Bronchial epithelial cell (primary cell): ENCODE data around the gene TNFSF10. TPM values are rescaled to one million over a fixed set of nuclear protein-coding genes. Genes with fewer than 3 reads are reported as not detected.

Source experiments
- DNase-seq: peaks from one replicate; pipeline ENCODE4 v3.0.0-alpha.2; 2010; ENCODE audit warnings: low read depth
- FAIRE-seq: peaks from 2 replicates; lab custom pipeline; 2011; peaks lifted over from hg19 to GRCh38; lab: Jason Lieb, UNC
- H3K27me3 ChIP-seq: 2 replicates; pipeline ENCODE4 v1.5.1; 2011; ENCODE audit warnings: low read length; ENCODE audit not compliant: control insufficient read depth, insufficient read depth
- H3K36me3 ChIP-seq: 2 replicates; pipeline ENCODE4 v1.5.1; 2011; ENCODE audit warnings: low read length; ENCODE audit not compliant: control insufficient read depth, insufficient read depth
- H3K4me3 ChIP-seq: 2 replicates; pipeline ENCODE4 v1.5.1; 2011; ENCODE audit warnings: mild to moderate bottlenecking, low read depth, low read length, control low read depth
- CTCF ChIP-seq: IDR thresholded peaks from 2 replicates; pipeline ENCODE4 v1.5.1; 2011; ENCODE audit warnings: mild to moderate bottlenecking, moderate library complexity, low read length, control low read depth, inconsistent platforms; ENCODE audit not compliant: insufficient read depth, severe bottlenecking
- total RNA-seq: library from RNA; depleted of rRNA; stranded (reverse); fragments of >200 nt; gene quantifications from 2 replicates; pipeline ENCODE4 v1.2.1, GENCODE V29; 2014

TNFSF10 gene
- total RNA-seq, 1 donor from 2014 or later = 15.5 TPM

- no peaks in the 10 kb centered on the region for H3K36me3 ChIP-seq
- H3K4me3 ChIP-seq = no peak overlapping the region
- no peak for FAIRE-seq
- no peaks in the 10 kb centered on the region for H3K27me3 ChIP-seq
- no peak for TF ChIP-seq CTCF
- no peak for DNase-seq
Measured at GRCh38 chr3:172478116-172478515, 45.1 kb downstream of the TNFSF10 start.

DNA sequence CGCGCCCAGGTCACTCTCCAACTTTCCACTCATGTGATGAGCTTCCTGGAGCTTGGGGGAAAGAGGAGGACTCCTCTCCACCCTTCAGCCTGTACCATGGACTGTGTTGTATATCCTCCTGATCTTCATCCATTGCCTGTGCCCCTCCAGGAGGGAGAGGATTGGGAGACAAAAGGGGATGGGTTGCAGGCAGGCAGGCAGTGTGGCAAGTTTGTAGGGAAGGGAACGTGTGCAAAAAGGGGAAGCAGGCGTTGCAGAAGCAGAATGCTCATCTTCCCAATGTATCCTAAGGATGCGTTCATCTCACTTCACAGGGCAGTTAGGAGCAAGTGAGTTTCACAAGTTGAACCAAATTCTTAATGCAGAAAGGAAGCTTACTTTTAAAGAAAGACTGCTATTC, 46.9 kb downstream of the TNFSF10 start:
- FAIRE-seq (no peak), DNase-seq (no peak)
- H3K27me3 ChIP-seq = no peaks in the 10 kb centered on the region
- H3K4me3 ChIP-seq = no peak overlapping the region
- TF ChIP-seq CTCF = no peak
- H3K36me3 ChIP-seq = no peaks in the 10 kb centered on the region

GRCh38 chr3:172475703-172476102, 47.5 kb downstream of the TNFSF10 start:
- DNase-seq (no peak), FAIRE-seq (no peak)
- no peak for TF ChIP-seq CTCF
- Histone ChIP-seq H3K27me3 (no peaks in the 10 kb centered on the region), H3K36me3 (no peaks in the 10 kb centered on the region), H3K4me3 (no peak overlapping the region)

DNA sequence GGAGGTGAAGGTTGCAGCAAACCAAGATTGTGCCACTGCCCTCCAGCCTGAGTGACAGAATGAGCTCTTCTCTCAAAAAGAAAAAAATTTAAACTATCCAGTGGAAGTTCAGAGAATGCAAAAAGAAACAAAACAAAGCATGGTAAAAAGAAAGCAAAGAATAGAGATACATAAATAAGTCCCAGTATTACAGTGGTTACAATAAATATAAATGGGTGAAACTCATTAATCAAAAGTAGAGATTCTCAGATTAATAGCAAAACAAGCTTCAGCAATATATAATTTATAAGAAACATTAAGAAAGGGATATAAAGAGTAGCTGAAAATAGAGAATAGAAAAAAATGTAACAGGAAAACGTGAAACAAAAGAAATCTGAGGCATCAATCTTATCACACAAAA, 51.3 kb downstream of the TNFSF10 start:
- Histone ChIP-seq H3K27me3 (no peaks in the 10 kb centered on the region), H3K36me3 (no peaks in the 10 kb centered on the region), H3K4me3 (no peak overlapping the region)
- FAIRE-seq (no peak), DNase-seq (no peak)
- TF ChIP-seq CTCF = no peak

- Histone ChIP-seq H3K27me3 (no peaks in the 10 kb centered on the region), H3K4me3 (no peak overlapping the region), H3K36me3 (no peaks in the 10 kb centered on the region)
- DNase-seq = no peak
- no peak for FAIRE-seq
- no peak for TF ChIP-seq CTCF
Measured at GRCh38 chr3:172470588-172470987, 52.6 kb downstream of the TNFSF10 start.

GRCh38 chr3:172467170-172467824, 55.9 kb downstream of the TNFSF10 start:
- Histone ChIP-seq H3K4me3 (no peak overlapping the region), H3K27me3 (no peaks in the 10 kb centered on the region), H3K36me3 (no peaks in the 10 kb centered on the region)
- FAIRE-seq (no peak), DNase-seq (peak; percentile 87)
- TF ChIP-seq CTCF = no peak
